Activated CD8-positive, alpha-beta T cell treated with anti-CD3 and anti-CD28 coated beads for 36 hours (primary cell): ENCODE results near the gene TXK. TPM values are rescaled to one million over a fixed set of nuclear protein-coding genes. Genes with fewer than 3 reads are reported as not detected.

ENCODE experiments used
- ATAC-seq: fragments of 200-7000 bp; cut with Tn5 transposase; one replicate; pipeline ENCODE4 v1.10.0; 2021; ENCODE audit warnings: mild to moderate bottlenecking, moderate library complexity
- CTCF ChIA-PET: fragments of 350-600 bp; sonication (Branson Sonifier 250); formaldehyde crosslinking; loops from one replicate; lab custom pipeline; 2021; ENCODE audit warnings: antibody characterized with exemption; lab: Charles Lee
- POLR2A ChIA-PET: fragments of 350-600 bp; sonication (Branson Sonifier 250); formaldehyde crosslinking; loops from one replicate; lab custom pipeline; 2021; ENCODE audit warnings: antibody characterized with exemption; lab: Charles Lee
- DNase-seq: peaks from one replicate; pipeline ENCODE4 v3.0.0-alpha.2; 2020
- H3K27ac Mint-ChIP-seq: one replicate; pipeline ENCODE4 v1.8.0; 2021; ENCODE audit warnings: mild to moderate bottlenecking, mixed read lengths
- H3K27me3 Mint-ChIP-seq: one replicate; pipeline ENCODE4 v1.8.0; 2021; ENCODE audit warnings: mixed read lengths
- H3K36me3 Mint-ChIP-seq: one replicate; pipeline ENCODE4 v1.8.0; 2021; ENCODE audit warnings: low read depth, mixed read lengths
- H3K4me1 Mint-ChIP-seq: one replicate; pipeline ENCODE4 v1.8.0; 2021; ENCODE audit warnings: low read depth, mixed read lengths
- H3K4me3 Mint-ChIP-seq: one replicate; pipeline ENCODE4 v1.8.0; 2021; ENCODE audit warnings: mild to moderate bottlenecking, moderate library complexity, mixed read lengths
- H3K9me3 Mint-ChIP-seq: one replicate; pipeline ENCODE4 v1.8.0; 2021; ENCODE audit warnings: mixed read lengths
- CTCF ChIP-seq: fragments of 200-600 bp; IDR thresholded peaks from one replicate; pipeline ENCODE4 v1.8.0; 2022; ENCODE audit warnings: antibody characterized with exemption, mild to moderate bottlenecking
- intact Hi-C: fragments of 100-400 bp; cut with micrococcal nuclease; formaldehyde crosslinking; loops from one replicate; pipeline ENCODE4 v1.10.0; 2022
- total RNA-seq, 2 experiments: library from RNA; stranded (reverse); gene quantifications; one replicate each; pipeline ENCODE4 v1.2.3, GENCODE V29; 2021

TXK gene
- total RNA-seq, 2 experiments from 2014 or later: 20.6 to 23.5 TPM

DNA sequence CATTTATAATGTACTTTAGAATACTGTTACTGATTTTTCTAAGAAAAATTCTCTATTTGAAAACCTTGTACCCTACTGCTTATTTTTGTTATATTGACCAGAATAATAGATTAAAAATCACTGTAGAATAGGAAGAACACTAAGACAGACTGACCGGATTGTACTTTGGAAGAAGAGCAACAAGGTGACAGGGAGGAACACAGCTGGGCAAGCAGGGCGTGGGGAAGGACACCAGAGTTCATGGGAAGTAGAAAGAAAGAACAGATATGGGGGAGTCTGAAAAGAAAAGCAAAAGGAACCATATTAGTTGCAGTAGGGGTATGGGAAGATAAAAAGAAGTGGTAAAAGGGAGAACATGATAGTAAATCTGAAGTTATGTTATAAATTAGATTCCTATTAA lies 38.6 kb downstream of the TXK start:
- Mint-ChIP-seq H3K4me1 (peaks cover 36% of the 10 kb centered on the region), H3K4me3 (no peak overlapping the region), H3K9me3 (no peaks in the 10 kb centered on the region), H3K27ac (no peak overlapping the region), H3K27me3 (no peaks in the 10 kb centered on the region), H3K36me3 (peaks cover 17% of the 10 kb centered on the region)
- POLR2A ChIA-PET: interaction anchor here (1.0 to 1.1 kb wide), 2 partner anchors 28 to 34 kb away, joined by 3 read pairs; no protein-coding TSS in a partner anchor
- no peak for TF ChIP-seq CTCF
- DNase-seq (no peak), ATAC-seq (no peak)
- CTCF ChIA-PET: interaction anchor here (1.1 to 5.9 kb wide), 6 partner anchors 9 to 61 kb away, joined by 3 to 32 read pairs (median 6); no protein-coding TSS in a partner anchor
- intact Hi-C loops: no loop called here

DNA sequence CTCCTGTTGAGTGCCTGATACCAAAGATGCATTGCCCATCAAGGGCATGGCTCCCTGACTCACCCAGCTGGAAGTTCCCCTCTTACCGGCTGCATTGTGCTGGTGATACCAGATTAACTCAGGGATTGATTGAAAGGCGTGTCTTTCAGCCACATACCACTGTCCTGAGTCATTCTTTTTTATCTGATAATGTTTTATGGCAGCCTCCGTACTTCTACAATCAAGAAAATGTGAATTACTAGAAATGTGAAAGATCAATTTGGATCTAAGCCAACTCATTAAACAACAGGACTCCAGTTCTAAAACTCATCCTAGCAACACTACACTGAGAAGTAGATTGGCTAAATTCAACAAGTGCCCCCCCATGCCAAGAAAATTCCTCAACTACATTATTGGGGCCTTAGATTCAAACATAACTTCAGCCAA lies 40.0 kb downstream of the TXK start:
- Mint-ChIP-seq H3K27me3 (no peaks in the 10 kb centered on the region), H3K4me1 (peaks cover 26% of the 10 kb centered on the region), H3K9me3 (no peaks in the 10 kb centered on the region), H3K4me3 (no peak overlapping the region), H3K36me3 (peaks cover 14% of the 10 kb centered on the region), H3K27ac (peak overlapping the region; percentile 65)
- ATAC-seq (peak; percentile 99), DNase-seq (peak; percentile 71)
- ChIA-PET CTCF (interaction anchor here (0.6 to 5.9 kb wide), 3 partner anchors 15 to 60 kb away, joined by 3 to 32 read pairs (median 7); no protein-coding TSS in a partner anchor), POLR2A (interaction anchor here (0.9 to 1.2 kb wide), 2 partner anchors 24 to 37 kb away, joined by 3 read pairs; no protein-coding TSS in a partner anchor)
- intact Hi-C loops: no loop called here
- no peak for TF ChIP-seq CTCF

DNA sequence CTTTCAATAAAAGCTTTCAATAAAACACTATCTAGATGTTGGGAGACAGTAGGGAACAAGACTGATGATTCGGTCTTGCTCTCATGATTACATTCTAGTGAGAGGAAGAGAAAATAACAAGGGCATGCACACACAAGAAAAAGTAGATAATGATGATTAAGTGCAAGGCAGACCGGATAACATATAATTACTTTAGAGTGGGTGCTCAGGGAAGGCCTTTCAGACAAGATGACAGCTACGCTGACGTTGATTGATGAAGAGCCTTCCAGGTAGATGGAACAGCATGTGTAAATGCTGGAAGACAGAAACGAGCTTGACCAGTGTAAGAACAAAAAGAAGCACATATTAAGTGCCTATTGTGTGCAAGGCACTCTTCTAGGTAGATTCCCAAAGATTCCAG lies 43.4 kb downstream of the TXK start:
- Mint-ChIP-seq H3K4me1 (peaks cover 34% of the 10 kb centered on the region), H3K9me3 (no peaks in the 10 kb centered on the region), H3K27ac (no peak overlapping the region), H3K36me3 (peaks cover 25% of the 10 kb centered on the region), H3K27me3 (no peaks in the 10 kb centered on the region), H3K4me3 (no peak overlapping the region)
- intact Hi-C loops: no loop called here
- ATAC-seq (no peak), DNase-seq (no peak)
- ChIA-PET CTCF (interaction anchor here (0.7 to 2.3 kb wide), 9 partner anchors 9 to 88 kb away, joined by 3 to 13 read pairs (median 3); partner anchors contain the start of genes CNGA1 and NIPAL1), POLR2A (no interaction called here)
- TF ChIP-seq CTCF: no peak

- ChIA-PET CTCF (interaction anchor here (0.8 to 6.5 kb wide), 17 partner anchors 11 to 159 kb away, joined by 3 to 90 read pairs (median 6); no protein-coding TSS in a partner anchor), POLR2A (interaction anchor here (0.7 to 0.8 kb wide), 2 partner anchors 12 to 23 kb away, joined by 3 to 4 read pairs; no protein-coding TSS in a partner anchor)
- Mint-ChIP-seq H3K27ac (no peak overlapping the region), H3K4me1 (peaks cover 36% of the 10 kb centered on the region), H3K4me3 (no peak overlapping the region), H3K9me3 (no peaks in the 10 kb centered on the region), H3K27me3 (no peaks in the 10 kb centered on the region), H3K36me3 (peaks cover 28% of the 10 kb centered on the region)
- no peak for TF ChIP-seq CTCF
- ATAC-seq: peak; percentile 49
- intact Hi-C loops: loop anchor here (2.0 to 5.0 kb wide), 4 partner anchors 54 to 159 kb away; partner anchors contain the start of genes CNGA1 and NIPAL1
- DNase-seq: no peak
Observed at GRCh38 chr4:48085821-48086589, 48.0 kb downstream of the TXK start.
